GM19468 (cell line): Measurements from ENCODE around the gene AMIGO2.
"Not testable (repeated sequence)": the region's sequence is repeated elsewhere in the genome, so short reads cannot be mapped to it uniquely, and the experiment has no call there.

ENCODE experiments used
- ATAC-seq: cut with Tn5 transposase; IDR thresholded peaks from one replicate; pipeline ENCODE4 v1.9.1; 2021; ENCODE audit warnings: mild to moderate bottlenecking, moderate library complexity, moderate number of reproducible peaks; ENCODE audit not compliant: unreplicated experiment; ENCODE audit errors: extremely low read depth

The AMIGO2 gene

GRCh38 chr12:47079468-47079980 lies at the start of gene AMIGO2, which contains the start of gene PCED1B:
TSS of gene AMIGO2 (minus strand) at chr12:47079959. CDS start at chr12:47079002, 957 bp downstream.
TSS of gene PCED1B (plus strand) at chr12:47079621. CDS start at chr12:47235064, 155,443 bp downstream.
- ATAC-seq: no peak

- ATAC-seq: no peak
Observed at GRCh38 chr12:47126246-47126645, 46.5 kb upstream of the AMIGO2 start.

GRCh38 chr12:47124451-47124850 lies 44.7 kb upstream of the AMIGO2 start:
- ATAC-seq: no peak

- no peak for ATAC-seq
Observed at GRCh38 chr12:47123730-47124129, 44.0 kb upstream of the AMIGO2 start.

- ATAC-seq: no peak
Observed at GRCh38 chr12:47122602-47123001, 42.8 kb upstream of the AMIGO2 start.

- no peak for ATAC-seq
Observed at GRCh38 chr12:47121146-47121545, 41.4 kb upstream of the AMIGO2 start.

GRCh38 chr12:47120736-47121135 lies 41.0 kb upstream of the AMIGO2 start:
- ATAC-seq: no peak

- ATAC-seq: not testable (repeated sequence)
Observed at GRCh38 chr12:47117305-47117704, 37.5 kb upstream of the AMIGO2 start.

GRCh38 chr12:47114481-47114892 lies 34.7 kb upstream of the AMIGO2 start:
- no peak for ATAC-seq

GRCh38 chr12:47112679-47113078 lies 32.9 kb upstream of the AMIGO2 start:
- ATAC-seq: no peak

- ATAC-seq: no peak
Observed at GRCh38 chr12:47111854-47112253, 32.1 kb upstream of the AMIGO2 start.

GRCh38 chr12:47111392-47111778 lies 31.6 kb upstream of the AMIGO2 start:
- ATAC-seq: no peak

- no peak for ATAC-seq
Observed at GRCh38 chr12:47110718-47111391, 31.1 kb upstream of the AMIGO2 start.

- ATAC-seq: no peak
Observed at GRCh38 chr12:47110011-47110541, 30.3 kb upstream of the AMIGO2 start.

GRCh38 chr12:47107926-47108325 lies 28.2 kb upstream of the AMIGO2 start:
- no peak for ATAC-seq

- no peak for ATAC-seq
Observed at GRCh38 chr12:47107446-47107845, 27.7 kb upstream of the AMIGO2 start.

GRCh38 chr12:47105914-47106674 lies 26.3 kb upstream of the AMIGO2 start:
- ATAC-seq: no peak

- ATAC-seq: no peak
Observed at GRCh38 chr12:47102845-47103651, 23.3 kb upstream of the AMIGO2 start.

GRCh38 chr12:47102406-47102805 lies 22.6 kb upstream of the AMIGO2 start:
- no peak for ATAC-seq

- ATAC-seq: no peak
Observed at GRCh38 chr12:47100160-47100559, 20.4 kb upstream of the AMIGO2 start.
